OCI-LY3 (cell line): Measurements from ENCODE around the gene PID1.

Experiments used
- H2AFZ ChIP-seq: fragments of 200-600, 300-600 bp; shearing (Covaris generic); 2 replicates; pipeline ENCODE4 v1.6.0; 2014; ENCODE audit warnings: antibody characterized with exemption, low read depth, low read length
- H3K27ac ChIP-seq: fragments of 200-600, 300-600 bp; sonication (generic); 2 replicates; pipeline ENCODE4 v1.5.1; 2014; ENCODE audit warnings: mild to moderate bottlenecking, low read length, moderate library complexity, mixed read lengths
- H3K27me3 ChIP-seq: fragments of 200-600, 300-600 bp; sonication (generic); 2 replicates; pipeline ENCODE4 v1.6.1; 2014; ENCODE audit warnings: low read depth, low read length, mixed read lengths
- H3K36me3 ChIP-seq: fragments of 200-600, 300-600 bp; sonication (generic); replicated peaks from 2 replicates; pipeline ENCODE3; 2014; ENCODE audit warnings: low read depth, low read length, mixed read lengths
- H3K4me1 ChIP-seq: fragments of 300-600, 200-600 bp; sonication (generic); 2 replicates; pipeline ENCODE4 v1.6.1; 2014; ENCODE audit warnings: low read length, mixed read lengths
- H3K4me2 ChIP-seq: fragments of 200-600, 300-600 bp; sonication (generic); 2 replicates; pipeline ENCODE4 v1.6.1; 2014; ENCODE audit warnings: low read length, mixed read lengths
- H3K4me3 ChIP-seq: fragments of 300-600, 200-600 bp; sonication (generic); 2 replicates; pipeline ENCODE4 v1.5.1; 2014; ENCODE audit warnings: antibody characterized with exemption, mild to moderate bottlenecking, low read length, moderate library complexity
- H3K79me2 ChIP-seq: fragments of 300-600, 200-600 bp; shearing (Covaris generic); 2 replicates; pipeline ENCODE4 v1.6.1; 2014; ENCODE audit warnings: mild to moderate bottlenecking, low read length, mixed read lengths
- H3K9ac ChIP-seq: fragments of 300-600, 200-600 bp; shearing (Covaris generic); 2 replicates; pipeline ENCODE4 v1.6.0; 2014; ENCODE audit warnings: mild to moderate bottlenecking, low read length, moderate library complexity
- H3K9me3 ChIP-seq: fragments of 200-600, 300-600 bp; shearing (Covaris generic); 2 replicates; pipeline ENCODE4 v1.6.1; 2014; ENCODE audit warnings: low read length, mixed read lengths; ENCODE audit not compliant: insufficient read depth
- H4K20me1 ChIP-seq: fragments of 200-600, 300-600 bp; sonication (generic); 2 replicates; pipeline ENCODE4 v1.6.1; 2016; ENCODE audit warnings: low read length, mixed read lengths; ENCODE audit not compliant: insufficient read depth
- CTCF ChIP-seq: fragments of 200-600, 300-600 bp; sonication (generic); IDR thresholded peaks from 2 replicates; pipeline ENCODE4 v1.5.1; 2014; ENCODE audit warnings: antibody characterized with exemption, low read length, low read depth
- EZH2phosphoT487 ChIP-seq: fragments of 200-600 bp; shearing (Covaris generic); IDR thresholded peaks from 2 replicates; pipeline ENCODE4 v1.6.1; 2018; ENCODE audit warnings: antibody characterized with exemption, mixed run types, low read depth

The PID1 gene

GRCh38 chr2:229231885-229232284, 39.2 kb downstream of the PID1 start:
- no peak overlapping the region for H3K27ac ChIP-seq
- no peak for TF ChIP-seq EZH2phosphoT487
- no peak for TF ChIP-seq CTCF
- no peaks in the 10 kb centered on the region for H3K9me3 ChIP-seq

GRCh38 chr2:229231328-229231868, 39.7 kb downstream of the PID1 start:
- Histone ChIP-seq H3K36me3 (no peaks in the 10 kb centered on the region), H2AFZ (no peak overlapping the region), H3K27ac (no peak overlapping the region), H3K27me3 (no peaks in the 10 kb centered on the region), H3K4me1 (no peaks in the 10 kb centered on the region), H3K4me3 (no peak overlapping the region), H4K20me1 (no peaks in the 10 kb centered on the region), H3K9me3 (no peaks in the 10 kb centered on the region), H3K79me2 (no peaks in the 10 kb centered on the region), H3K9ac (no peak overlapping the region), H3K4me2 (no peak overlapping the region)
- TF ChIP-seq EZH2phosphoT487 (no peak), CTCF (no peak)

More at GRCh38 chr2:229231885-229232284, 39.2 kb downstream of the PID1 start:
- Histone ChIP-seq H4K20me1 (no peaks in the 10 kb centered on the region), H3K4me1 (no peaks in the 10 kb centered on the region), H3K4me3 (no peak overlapping the region), H3K36me3 (no peaks in the 10 kb centered on the region), H3K27me3 (no peaks in the 10 kb centered on the region), H3K4me2 (no peak overlapping the region), H3K9ac (no peak overlapping the region), H3K79me2 (no peaks in the 10 kb centered on the region), H2AFZ (no peak overlapping the region)

GRCh38 chr2:229230911-229231310, 40.2 kb downstream of the PID1 start:
- no peaks in the 10 kb centered on the region for H3K79me2 ChIP-seq
- H2AFZ ChIP-seq, result no peak overlapping the region
- no peaks in the 10 kb centered on the region for H3K4me1 ChIP-seq
- H3K4me3 ChIP-seq, result no peak overlapping the region
- H4K20me1 ChIP-seq, result no peaks in the 10 kb centered on the region
- H3K4me2 ChIP-seq, result no peak overlapping the region
- no peak overlapping the region for H3K27ac ChIP-seq
- H3K27me3 ChIP-seq, result no peaks in the 10 kb centered on the region
- no peaks in the 10 kb centered on the region for H3K36me3 ChIP-seq
- TF ChIP-seq EZH2phosphoT487, result no peak
- TF ChIP-seq CTCF, result no peak
- H3K9ac ChIP-seq, result no peak overlapping the region
- H3K9me3 ChIP-seq, result no peaks in the 10 kb centered on the region

- Histone ChIP-seq H2AFZ (no peak overlapping the region), H4K20me1 (no peaks in the 10 kb centered on the region), H3K27me3 (no peaks in the 10 kb centered on the region), H3K9me3 (no peaks in the 10 kb centered on the region), H3K4me1 (no peaks in the 10 kb centered on the region), H3K79me2 (no peaks in the 10 kb centered on the region), H3K27ac (no peak overlapping the region), H3K36me3 (no peaks in the 10 kb centered on the region), H3K4me2 (no peak overlapping the region), H3K4me3 (no peak overlapping the region), H3K9ac (no peak overlapping the region)
- TF ChIP-seq EZH2phosphoT487, result no peak
- TF ChIP-seq CTCF, result no peak
Observed at GRCh38 chr2:229230256-229230655, 40.8 kb downstream of the PID1 start.
